ENCODE results near the gene FHIT.

- TF ChIP-seq CTCF (IDR thresholded peaks at IDR 0.05 in 4 of 5, conservative IDR thresholded peaks at IDR 0.05 in 1 of 5) (no peak), POLR2A (IDR thresholded peaks at IDR 0.05) (no peak)
Measured at GRCh38 chr3:59726279-59726678, 1525.0 kb downstream of the FHIT start.
